Fibroblast of skin of left quadriceps (primary cell): ENCODE measurements around the gene SKAP1.
A peak's percentile ranks its signal among the peaks of the same experiment; 100 is the strongest.
"Not testable (repeated sequence)": the region's sequence is repeated elsewhere in the genome, so short reads cannot be mapped to it uniquely, and the experiment has no call there.

ENCODE experiments used
- DNase-seq, 2 experiments: peaks; one replicate each; pipeline ENCODE4 v3.0.0-alpha.2; 2013; ENCODE audit warnings: low read depth in 2 of 2

Gene SKAP1

DNA sequence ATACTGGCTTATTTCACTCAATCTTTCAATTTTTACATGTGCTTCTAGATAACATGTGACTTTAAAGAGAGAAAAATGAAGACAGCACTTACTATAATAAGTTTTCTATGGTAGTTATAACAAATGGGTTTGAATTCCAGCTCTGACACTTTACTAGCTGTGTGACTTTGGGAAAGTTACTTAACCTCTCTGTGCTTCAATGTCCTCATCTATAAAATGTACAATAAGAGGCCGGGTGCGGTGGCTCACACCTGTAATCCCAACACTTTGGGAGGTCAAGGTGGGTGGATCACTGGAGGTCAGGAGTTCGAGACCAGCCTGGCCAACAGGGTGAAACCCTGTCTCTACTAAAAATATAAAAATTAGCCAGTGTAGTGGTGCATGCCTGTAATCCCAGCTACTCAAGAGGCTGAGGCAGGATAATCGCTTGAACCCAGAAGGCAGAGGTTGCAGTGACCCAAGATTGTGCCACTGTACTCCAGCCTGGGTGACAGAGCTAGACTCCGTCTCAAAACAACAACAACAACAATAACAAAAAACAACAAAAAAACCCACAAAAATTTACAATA is 184.5 kb downstream of the SKAP1 start:
- not testable (repeated sequence) for DNase-seq

DNA sequence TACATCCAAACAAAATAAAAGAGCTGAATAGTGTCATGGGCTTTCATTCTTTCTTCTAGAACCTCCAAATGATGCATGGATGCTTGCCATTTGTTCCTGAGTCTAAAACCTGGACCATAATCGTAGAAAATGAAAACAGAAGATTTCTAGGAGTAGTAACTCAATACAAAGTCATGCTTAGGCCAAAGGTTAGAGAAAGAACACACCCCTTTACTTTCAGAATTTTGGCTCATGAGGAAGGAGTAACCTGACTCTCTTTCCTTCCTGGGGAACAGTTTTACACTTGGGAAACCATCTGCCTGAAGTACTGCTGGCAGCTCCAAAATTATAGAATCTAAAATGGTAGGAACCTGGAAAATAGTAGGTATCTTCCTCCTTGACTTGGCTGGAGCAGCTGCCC is 185.2 kb downstream of the SKAP1 start:
- no peak for DNase-seq

DNA sequence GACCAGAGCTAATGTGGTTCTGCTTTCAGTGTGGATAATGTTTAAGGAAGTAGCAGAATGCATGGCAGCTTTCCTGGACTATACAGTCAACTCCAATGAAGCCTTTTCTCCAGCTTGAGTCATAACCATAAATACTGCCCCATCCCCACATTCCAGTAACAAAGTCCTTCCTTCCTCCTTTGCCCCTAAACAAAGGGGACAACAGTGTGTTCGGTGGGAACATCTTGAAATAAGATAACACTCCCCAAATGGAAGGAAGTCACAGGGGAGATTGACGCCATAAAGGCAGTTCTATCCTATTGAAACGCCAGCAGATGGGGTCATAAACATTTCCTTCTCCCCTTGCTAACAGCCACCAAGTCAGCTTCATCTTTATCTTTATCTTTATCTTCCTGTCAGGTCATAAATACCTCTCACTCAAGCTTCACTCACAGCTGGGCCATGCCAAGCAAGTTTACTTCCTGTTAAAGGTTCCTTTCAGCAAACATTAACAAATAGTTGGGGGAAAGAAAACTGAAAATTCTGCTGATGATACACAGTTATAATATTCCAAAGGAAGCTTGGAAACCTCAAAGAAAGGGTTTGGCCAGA is 185.8 kb downstream of the SKAP1 start:
- DNase-seq = no peak

DNA sequence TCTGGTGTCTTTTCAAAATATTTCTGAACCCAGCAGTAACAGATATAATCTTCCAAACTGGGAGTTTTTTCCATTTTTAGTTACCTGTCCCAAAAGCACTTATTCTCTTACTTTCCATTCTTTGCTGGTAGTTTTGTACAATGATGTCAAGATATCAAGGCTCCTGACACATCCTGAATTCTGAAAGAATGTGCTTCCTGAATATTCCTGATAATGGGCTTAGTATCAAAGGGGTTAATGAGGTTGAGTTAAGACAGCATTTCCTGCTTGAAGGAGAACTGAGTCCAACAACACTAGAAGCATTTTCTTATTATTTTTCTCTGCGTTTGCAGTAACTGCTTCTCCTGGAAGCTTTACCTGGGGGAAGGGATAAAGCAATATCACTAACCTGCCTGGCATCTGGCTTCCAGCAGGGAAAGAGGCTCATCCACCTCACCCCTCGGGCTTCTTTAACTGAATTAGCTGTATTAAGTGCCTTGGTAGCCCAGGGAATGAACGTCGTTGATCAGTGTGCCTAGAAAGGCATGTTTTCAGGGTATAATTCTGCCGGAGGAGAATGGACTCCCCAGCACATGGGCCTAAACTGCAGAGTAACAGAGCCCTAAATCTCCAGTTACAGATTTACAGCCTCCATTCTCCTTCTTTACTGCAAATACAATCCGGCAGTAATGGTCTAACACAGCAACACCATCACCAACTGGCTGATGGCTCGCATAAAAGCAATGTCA is 188.1 kb downstream of the SKAP1 start:
- DNase-seq = no peak

DNA sequence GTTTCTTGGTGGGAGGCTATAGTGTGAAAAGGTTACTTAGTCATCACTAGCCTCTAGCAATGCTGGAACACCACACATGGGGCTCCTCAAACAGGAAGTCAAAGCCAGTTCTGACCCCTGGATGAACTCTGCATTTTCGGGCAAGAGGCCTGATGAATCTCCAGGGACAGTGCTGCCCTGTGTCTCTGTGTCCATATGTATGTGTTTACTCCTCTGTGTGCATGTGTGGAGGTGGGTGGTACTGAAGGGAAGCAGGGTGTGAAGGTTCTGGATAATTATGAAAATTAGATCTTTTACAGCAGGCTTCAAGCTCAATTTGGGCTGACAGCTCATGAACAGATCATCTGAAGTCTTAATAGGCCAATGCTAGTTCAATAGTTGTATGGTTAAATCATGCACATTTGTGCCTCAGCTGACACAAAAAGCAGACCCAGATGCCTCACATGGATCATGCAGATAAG is 188.9 kb downstream of the SKAP1 start:
- no peak for DNase-seq

DNA sequence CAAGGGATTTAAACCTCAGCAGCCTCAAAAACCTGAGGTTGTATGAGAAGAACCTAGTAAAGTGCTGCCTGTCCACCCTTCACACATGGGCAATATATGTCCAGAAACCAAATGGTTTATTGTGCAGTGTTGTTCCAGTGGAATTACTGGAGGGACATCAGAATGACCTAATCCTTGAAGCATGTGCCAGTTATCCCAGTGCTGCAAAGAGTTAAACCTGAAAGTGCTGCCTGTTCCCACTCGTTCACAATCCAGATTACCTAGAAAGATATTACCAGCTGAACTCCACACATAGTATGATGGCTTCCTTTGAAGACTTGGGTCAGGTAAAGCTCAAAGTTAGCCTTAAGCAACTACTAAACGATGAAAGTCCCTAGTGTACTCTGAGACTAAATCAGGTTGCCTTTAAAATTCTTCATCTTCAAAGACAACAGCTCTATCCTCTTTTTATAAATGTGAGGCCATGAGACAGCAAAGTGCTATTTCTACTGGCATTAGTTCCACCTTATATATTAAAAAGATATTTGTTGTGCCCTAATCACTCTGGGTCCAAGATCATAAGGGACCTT is 189.4 kb downstream of the SKAP1 start:
- no peak for DNase-seq

DNA sequence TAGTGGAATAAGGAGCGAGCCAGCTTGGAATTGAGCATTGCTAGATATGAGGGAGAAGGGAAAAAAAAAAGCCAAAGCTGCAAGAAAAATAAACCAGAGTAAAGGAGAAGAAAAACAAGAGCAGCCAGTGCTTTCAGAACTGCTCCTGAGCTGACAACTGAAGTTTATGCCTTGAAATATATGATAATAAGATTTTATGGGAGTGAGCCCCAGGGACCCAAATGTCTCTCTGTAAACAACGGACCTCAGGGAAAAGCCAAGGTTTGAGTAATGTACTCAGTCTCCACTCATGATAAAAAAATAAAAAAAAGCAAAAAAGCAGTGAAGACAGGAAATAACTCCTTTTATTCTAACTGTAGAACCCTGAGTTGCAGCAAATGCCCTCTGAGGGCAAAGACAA is 189.9 kb downstream of the SKAP1 start:
- no peak for DNase-seq

DNA sequence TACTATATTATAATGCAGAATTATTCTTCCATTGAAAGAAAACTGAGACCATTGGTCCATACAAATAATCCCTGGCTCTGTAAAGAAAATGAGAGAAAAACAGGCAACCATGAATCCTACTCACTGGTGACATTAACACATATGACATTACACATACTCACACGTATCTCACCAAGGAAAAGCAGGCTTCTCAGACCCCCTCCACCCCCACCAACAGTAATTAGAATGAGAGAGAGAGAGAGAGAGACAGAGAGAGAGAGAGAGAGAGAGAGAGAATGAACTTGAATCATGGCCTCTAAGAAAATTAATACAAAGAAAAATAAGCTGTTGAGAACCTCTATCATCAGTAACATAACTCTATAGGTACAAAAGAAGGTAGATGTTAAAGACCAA is 190.4 kb downstream of the SKAP1 start:
- no peak for DNase-seq

DNA sequence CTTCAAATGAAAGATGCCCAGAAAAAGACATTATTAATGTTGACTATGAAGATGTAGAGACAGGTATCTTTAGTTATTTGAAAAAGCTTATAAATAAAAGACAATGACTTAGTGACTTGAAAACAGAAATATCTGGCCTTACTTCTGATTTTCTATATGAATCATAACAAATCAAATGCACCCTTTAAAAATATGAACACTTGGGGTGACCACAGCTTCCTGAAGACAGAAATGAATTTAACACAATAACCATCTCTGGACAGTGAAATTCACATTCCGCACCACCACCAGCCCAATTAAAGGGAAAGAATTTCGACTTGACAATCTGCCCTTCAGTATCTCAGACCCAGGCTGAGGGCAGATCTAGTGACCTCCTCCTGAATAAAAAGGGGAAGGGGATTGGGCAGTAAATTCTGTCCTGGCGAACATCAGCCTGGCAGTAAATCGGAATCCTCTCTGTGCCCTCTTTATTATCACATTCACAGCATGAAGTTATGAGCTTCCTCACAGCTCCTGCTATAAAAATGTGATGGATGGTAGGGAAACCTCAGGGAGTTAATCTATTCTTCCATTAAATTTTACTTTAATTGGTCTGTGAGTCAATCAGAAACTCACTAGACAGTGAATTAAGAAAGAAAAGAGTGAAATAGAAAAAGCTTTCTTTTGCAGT is 190.9 kb downstream of the SKAP1 start:
- DNase-seq = no peak

DNA sequence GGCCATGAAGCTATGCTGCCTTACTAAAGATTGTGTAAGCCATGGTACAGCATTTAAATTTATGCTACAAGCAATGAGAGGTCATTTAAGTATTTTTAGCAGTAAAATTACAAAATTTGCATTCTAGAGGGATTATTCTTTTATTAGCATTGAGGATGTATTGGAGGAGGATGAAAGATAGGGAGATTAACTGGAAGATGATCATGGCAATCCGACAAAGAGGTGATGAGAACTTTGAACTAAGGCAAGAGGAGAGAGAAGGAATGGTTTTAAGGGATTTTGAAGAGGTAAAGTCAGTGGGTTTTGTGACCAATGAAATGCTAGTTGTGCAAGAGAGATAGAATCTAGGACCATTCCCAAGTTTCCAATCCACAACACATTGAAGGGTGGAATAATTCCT is 192.6 kb downstream of the SKAP1 start:
- DNase-seq = peak in 1 of 2 experiments; percentile 41

DNA sequence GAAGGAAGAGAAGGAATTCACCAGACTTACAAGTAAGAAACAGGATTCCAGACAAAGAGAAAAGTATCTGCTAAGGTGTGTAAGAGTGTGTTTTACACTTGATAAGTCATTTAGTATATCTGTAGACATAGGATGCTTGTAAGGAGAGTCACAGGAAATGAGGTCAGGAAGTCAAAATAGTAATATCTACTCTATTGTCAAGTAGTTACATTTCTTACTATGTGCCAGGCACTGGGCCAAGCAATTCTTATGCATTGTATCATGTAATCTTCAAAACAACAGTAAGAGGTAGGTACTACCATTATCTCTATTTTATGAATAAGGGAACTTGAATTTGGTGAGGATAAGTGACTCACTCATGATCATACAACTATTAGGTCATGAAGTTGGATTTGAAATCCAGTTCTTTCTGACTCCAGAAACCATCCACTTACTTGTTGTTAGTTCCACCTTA is 193.3 kb downstream of the SKAP1 start:
- peak in 1 of 2 experiments; percentile 39 for DNase-seq

DNA sequence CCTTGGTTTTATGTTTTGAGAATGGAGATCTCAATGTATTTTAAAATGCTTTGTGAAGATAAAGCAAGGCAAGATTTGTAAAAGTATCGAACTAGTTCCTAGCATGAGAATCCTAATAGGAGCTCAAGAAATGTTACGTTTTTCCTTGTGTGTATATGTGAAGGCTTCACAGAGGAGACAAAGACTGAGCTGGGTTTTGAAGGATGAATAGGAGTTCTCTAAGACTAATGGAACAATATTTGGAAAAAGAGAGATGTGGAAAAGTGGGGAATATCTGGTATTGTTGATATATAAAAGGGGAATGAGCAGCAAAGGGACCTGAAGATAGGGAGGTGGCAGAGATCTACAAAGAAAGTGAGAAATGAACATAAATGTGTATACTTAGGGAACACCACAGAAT is 195.1 kb downstream of the SKAP1 start:
- no peak for DNase-seq

DNA sequence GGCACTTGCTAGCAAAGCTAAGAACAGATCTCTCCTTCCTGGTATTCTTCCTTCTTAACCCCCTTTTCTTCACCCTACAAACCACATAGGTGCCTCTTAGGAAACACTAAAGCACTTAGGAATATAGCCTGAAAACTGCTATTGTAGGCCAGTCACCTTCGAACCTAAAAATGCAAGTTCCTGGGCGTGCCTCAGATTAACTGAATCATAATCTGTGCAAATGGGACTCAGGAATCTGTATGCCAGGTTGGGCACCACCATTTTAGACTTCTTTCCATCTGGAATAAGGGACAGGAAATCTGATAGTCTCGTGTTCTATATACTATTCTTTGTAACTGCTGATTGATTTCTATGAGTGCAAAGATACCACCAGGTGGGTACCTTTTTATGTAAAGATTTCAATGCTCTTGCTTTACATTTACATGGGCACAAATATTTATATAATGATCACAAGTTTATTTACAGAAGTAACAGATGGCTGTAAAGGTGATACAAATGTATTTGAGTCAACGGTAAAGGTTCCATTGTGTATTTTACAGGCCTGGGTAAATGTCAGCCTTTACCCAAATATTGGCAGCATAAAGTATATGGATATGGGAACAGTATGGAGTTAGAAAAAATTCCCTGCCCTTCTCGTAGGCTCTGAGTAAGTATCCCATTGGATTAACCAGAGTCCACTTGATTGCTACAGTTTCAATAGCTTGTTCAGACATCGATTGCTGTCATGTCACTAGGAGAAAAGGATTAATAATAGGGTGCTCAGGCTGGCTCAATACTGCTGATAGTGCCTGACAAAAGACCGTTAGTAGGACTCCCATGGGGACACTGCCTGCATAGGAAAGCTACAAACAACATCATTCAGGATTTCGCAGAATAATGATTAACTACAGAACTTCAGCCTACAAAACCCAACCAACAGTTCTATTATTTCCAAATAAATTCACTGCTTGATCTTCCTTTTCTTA is 197.7 kb downstream of the SKAP1 start:
- DNase-seq = no peak

DNA sequence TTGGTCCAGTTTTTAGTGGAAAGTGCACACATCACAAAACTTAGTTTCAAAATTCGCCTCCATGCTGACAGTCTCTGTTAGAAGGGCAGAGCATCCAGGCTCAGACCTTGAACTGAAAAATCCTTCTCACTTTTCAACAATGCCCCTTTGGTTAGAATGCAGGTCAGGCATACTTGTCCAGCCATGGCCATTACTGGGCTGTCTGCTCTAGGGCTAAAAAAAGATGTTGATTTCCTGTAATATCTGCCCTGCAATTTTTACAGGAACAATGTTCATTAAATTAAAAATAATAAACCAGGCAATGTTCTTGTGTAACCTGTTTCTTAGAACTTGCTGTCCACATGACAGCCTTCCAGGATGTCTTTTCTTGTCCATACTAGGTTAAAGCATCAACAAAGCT is 200.1 kb downstream of the SKAP1 start:
- DNase-seq = no peak

DNA sequence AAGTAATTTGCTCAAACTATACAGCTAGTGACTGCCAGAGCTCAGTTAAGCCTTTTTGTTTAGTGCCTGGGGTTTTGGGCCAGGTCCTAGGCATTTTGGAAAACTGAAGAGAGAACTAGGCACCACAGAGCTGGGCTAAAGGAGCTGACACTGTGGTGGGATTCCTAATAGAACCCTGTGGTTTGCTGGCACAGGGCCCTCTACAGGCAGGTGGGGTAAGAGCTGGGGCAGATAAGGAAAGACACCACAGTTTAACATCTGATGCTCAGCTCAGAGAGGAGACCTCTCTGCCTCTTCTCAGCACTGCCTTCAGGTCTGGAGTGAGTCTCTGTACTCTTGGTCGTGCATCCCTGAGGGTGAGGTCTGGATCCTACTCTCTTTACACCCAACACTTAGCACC is 201.3 kb downstream of the SKAP1 start:
- DNase-seq = no peak

DNA sequence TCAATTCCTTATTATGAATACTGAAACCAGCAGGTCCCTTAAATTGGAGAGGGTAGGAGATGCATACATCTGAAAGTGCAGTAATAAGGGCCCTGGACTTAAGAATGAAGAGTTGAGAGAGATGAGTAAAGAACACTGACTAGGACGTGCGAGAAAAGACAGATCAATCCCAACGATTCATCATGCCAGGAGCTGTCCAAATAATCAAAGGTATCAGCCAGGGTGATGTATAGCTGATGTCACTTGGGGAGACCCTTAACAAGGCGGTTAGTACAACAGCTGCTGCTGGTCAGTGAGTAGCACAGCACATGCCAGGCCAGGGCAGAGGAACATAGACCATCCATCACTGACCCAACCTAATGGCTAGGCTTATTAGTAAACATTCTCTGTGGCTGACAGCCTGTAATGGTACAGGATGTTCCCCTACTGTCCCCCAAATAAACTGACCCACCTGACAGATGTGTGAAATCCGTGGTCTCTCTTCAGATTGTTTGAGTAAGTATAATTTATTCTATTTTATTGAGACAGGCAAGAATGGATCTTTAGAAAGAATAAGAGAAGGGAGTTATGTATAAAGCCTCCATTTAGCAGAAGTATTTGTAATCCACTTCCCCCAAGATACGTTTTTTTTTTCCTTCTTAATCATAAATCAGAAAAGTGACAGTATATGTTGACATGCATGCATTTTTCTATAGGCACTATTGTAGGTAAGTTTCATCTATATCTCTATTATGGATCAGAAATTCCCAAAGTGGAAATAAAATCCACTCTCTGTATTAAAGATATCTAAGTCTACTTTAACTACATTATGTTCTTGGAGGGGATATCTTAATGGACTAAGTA is 204.1 kb downstream of the SKAP1 start:
- no peak for DNase-seq

DNA sequence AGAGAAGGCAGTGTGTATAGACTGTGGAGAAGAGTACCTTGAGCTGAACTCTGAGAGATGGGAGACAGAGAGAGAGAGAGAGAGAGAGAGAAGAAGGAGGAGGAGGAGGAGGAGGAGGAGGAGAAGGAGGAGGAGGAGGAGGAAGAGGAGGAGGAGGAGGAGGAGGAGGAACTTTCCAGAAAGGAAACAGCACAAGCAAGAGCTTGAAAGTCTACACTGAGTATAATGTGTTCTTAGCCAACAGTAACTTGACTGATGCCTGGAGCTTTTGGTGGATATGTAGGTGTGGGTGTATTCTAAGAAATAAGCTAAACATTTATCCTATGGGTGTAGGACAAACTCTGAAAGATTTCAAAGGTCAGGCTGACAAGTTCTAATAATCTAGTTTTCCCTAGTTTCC is 206.1 kb downstream of the SKAP1 start:
- DNase-seq = no peak

DNA sequence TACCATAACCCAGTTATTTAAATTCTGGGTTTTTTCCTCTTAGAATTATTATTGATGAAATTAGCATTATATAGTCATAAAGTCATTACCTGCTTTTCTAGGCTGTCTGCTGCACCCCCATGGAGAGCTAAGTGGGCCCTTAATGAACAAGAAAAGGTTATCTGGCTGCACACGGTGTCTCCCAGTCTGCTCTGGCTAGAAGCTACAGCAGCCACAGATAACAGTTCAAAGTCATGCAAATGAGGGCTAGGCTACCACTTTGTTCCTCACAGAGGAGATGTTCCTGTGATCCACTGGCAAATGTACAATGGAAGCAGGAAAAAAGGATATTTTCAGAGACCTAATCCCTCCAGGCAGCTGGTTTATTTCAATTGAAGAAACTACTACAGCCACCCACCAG is 210.4 kb downstream of the SKAP1 start:
- no peak for DNase-seq

DNA sequence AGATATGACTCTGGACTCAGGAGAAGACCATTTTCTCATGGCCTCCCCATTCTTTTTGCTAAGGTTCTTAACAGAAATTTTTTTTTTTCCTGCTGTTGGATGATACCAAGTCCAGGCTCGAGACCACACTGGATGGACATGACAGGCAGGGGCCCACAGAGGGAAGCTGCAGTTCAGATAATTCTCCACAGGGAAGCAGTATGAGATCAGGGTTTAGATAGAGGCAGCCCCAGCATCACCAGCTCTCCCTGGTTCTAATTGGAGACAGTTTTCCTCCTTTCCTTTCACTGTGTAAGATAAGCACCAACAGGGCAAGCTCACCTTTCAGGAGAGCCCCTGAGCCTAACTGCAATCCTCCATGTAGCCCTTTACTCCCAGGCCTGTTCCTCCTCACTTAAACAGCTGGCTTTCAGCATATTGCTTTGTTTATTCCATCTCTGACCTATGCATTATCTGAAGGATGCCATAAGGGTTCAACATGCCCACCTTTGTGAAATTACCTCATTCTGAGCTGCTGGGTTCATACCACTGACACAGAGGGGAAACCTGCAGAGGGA is 214.4 kb downstream of the SKAP1 start:
- DNase-seq = peak in 1 of 2 experiments; percentile 13

DNA sequence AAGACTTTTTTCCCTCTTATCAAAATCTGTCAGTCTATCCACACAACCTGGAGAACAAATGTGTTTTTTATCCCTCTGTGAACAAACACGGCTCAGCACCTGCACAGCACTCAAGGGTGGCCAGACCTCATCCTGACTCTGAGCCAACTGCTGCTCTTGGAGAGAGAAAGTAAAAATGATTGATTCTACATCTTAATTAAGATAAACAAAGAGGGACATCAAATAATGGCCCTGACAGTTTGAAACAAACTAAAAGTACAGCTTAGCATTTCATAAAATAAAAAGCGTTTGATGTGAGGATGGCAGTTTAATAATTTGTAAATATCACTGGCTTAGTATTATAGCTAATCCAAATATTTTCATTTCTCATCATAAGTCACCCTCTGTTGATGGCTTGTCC is 216.2 kb downstream of the SKAP1 start:
- DNase-seq = no peak
